Ascending aorta (tissue), 2 donors: ENCODE measurements around the gene CACNA1D. TPM values are rescaled to one million over a fixed set of nuclear protein-coding genes. Genes with fewer than 3 reads are reported as not detected.

Experiments
- DNase-seq, 2 donors: peaks; one replicate each; pipeline ENCODE4 v3.0.0-alpha.2; 2019; ENCODE audit warnings: low spot score in 2 of 2
- H3K27ac ChIP-seq, 2 donors: fragments of 200-600 bp; sonication (generic); one replicate each; pipeline ENCODE4 v1.5.1; 2016 to 2017; ENCODE audit warnings: mild to moderate bottlenecking in 1 of 2
- H3K27me3 ChIP-seq: fragments of 200-600 bp; sonication (generic); one replicate; pipeline ENCODE4 v1.5.1; 2017
- H3K36me3 ChIP-seq, 2 donors: fragments of 200-600 bp; sonication (generic); one replicate each; pipeline ENCODE4 v1.5.1; 2016
- H3K4me1 ChIP-seq, 2 donors: fragments of 200-600 bp; sonication (generic); one replicate each; pipeline ENCODE4 v1.5.1; 2016 to 2017; ENCODE audit warnings: mild to moderate bottlenecking in 1 of 2
- H3K4me3 ChIP-seq, 2 donors: fragments of 200-600 bp; sonication (generic); one replicate each; pipeline ENCODE4 v1.5.1; 2016 to 2017; ENCODE audit warnings: mild to moderate bottlenecking in 1 of 2
- H3K9me3 ChIP-seq, 2 donors: fragments of 200-600 bp; sonication (generic); one replicate each; pipeline ENCODE4 v1.5.1; 2016
- intact Hi-C: fragments of 100-400 bp; cut with DNase I; formaldehyde crosslinking; loops from one replicate; pipeline ENCODE4 v1.15.1; 2023
- total RNA-seq: library from RNA; depleted of rRNA; stranded (reverse); fragments of >200 nt; gene quantifications from one replicate; pipeline ENCODE4 v1.1.0, GENCODE V29; 2016
- TF ChIP-seq, protein P1 (sequence below), 3 experiments: fragments of 200-600 bp in 2 of 3; fragments of 450-650 bp in 1 of 3; sonication (generic) in 2 of 3; IDR thresholded peaks; one replicate each; pipeline ENCODE4 v1.5.1; 2016 to 2019; ENCODE audit warnings: antibody characterized with exemption in 3 of 3, mild to moderate bottlenecking in 1 of 3, moderate library complexity in 1 of 3

CACNA1D gene
- total RNA-seq, 1 donor from 2014 or later = 0.43 TPM

DNA sequence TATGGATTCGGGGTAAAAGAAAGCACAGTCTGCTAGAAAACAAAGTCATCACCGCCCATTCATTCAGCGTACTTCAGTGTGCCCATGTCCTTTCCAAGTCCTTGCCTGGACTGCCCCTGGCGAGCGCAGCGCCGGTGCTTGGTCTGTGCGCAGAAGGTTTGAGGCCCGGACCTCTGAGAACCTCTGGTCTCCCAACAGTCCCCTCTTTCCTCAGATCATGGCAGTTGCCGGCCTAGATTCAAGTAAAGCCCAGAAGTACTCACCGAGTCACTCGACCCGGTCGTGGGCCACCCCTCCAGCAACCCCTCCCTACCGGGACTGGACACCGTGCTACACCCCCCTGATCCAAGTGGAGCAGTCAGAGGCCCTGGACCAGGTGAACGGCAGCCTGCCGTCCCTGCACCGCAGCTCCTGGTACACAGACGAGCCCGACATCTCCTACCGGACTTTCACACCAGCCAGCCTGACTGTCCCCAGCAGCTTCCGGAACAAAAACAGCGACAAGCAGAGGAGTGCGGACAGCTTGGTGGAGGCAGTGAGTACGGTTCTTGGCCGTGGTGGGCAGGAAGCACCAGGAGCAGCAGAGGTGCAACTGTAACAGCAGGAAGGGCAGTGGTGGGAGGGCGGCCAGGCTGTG lies 315.5 kb downstream of the CACNA1D start:
- no peaks in the 10 kb centered on the region for H3K9me3 ChIP-seq
- intact Hi-C loops = no loop called here
- H3K4me1 ChIP-seq = peaks cover 8 to 11% of the 10 kb centered on the region in 2 donors
- no peaks in the 10 kb centered on the region for H3K27me3 ChIP-seq
- no peak overlapping the region for H3K27ac ChIP-seq
- no peak overlapping the region for H3K4me3 ChIP-seq
- no peaks in the 10 kb centered on the region for H3K36me3 ChIP-seq
- no peak for DNase-seq
- TF ChIP-seq, protein P1, sequence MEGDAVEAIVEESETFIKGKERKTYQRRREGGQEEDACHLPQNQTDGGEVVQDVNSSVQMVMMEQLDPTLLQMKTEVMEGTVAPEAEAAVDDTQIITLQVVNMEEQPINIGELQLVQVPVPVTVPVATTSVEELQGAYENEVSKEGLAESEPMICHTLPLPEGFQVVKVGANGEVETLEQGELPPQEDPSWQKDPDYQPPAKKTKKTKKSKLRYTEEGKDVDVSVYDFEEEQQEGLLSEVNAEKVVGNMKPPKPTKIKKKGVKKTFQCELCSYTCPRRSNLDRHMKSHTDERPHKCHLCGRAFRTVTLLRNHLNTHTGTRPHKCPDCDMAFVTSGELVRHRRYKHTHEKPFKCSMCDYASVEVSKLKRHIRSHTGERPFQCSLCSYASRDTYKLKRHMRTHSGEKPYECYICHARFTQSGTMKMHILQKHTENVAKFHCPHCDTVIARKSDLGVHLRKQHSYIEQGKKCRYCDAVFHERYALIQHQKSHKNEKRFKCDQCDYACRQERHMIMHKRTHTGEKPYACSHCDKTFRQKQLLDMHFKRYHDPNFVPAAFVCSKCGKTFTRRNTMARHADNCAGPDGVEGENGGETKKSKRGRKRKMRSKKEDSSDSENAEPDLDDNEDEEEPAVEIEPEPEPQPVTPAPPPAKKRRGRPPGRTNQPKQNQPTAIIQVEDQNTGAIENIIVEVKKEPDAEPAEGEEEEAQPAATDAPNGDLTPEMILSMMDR (IDR thresholded peaks at IDR 0.05) = no peak

DNA sequence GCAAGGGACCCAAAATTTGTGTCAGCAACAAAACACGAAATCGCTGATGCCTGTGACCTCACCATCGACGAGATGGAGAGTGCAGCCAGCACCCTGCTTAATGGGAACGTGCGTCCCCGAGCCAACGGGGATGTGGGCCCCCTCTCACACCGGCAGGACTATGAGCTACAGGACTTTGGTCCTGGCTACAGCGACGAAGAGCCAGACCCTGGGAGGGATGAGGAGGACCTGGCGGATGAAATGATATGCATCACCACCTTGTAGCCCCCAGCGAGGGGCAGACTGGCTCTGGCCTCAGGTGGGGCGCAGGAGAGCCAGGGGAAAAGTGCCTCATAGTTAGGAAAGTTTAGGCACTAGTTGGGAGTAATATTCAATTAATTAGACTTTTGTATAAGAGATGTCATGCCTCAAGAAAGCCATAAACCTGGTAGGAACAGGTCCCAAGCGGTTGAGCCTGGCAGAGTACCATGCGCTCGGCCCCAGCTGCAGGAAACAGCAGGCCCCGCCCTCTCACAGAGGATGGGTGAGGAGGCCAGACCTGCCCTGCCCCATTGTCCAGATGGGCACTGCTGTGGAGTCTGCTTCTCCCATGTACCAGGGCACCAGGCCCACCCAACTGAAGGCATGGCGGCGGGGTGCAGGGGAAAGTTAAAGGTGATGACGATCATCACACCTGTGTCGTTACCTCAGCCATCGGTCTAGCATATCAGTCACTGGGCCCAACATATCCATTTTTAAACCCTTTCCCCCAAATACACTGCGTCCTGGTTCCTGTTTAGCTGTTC lies 316.9 kb downstream of the CACNA1D start:
- peak in 1 of 2 donors; percentile 54 for DNase-seq
- H3K4me1 ChIP-seq = peaks cover 4 to 5% of the 10 kb centered on the region in 2 donors
- intact Hi-C loops = no loop called here
- no peaks in the 10 kb centered on the region for H3K9me3 ChIP-seq
- no peak overlapping the region for H3K4me3 ChIP-seq
- H3K27ac ChIP-seq = no peak overlapping the region
- no peaks in the 10 kb centered on the region for H3K36me3 ChIP-seq
- H3K27me3 ChIP-seq = no peaks in the 10 kb centered on the region
- TF ChIP-seq, protein P1 (IDR thresholded peaks at IDR 0.05) = no peak

DNA sequence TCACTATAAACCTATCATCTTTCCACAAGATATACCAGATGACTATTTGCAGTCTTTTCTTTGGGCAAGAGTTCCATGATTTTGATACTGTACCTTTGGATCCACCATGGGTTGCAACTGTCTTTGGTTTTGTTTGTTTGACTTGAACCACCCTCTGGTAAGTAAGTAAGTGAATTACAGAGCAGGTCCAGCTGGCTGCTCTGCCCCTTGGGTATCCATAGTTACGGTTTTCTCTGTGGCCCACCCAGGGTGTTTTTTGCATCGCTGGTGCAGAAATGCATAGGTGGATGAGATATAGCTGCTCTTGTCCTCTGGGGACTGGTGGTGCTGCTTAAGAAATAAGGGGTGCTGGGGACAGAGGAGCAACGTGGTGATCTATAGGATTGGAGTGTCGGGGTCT lies 318.0 kb downstream of the CACNA1D start:
- Histone ChIP-seq H3K4me3 (no peak overlapping the region), H3K9me3 (no peaks in the 10 kb centered on the region), H3K27ac (no peak overlapping the region), H3K27me3 (no peaks in the 10 kb centered on the region), H3K4me1 (no peaks in the 10 kb centered on the region), H3K36me3 (no peaks in the 10 kb centered on the region)
- intact Hi-C loops = no loop called here
- no peak for DNase-seq
- TF ChIP-seq, protein P1 (IDR thresholded peaks at IDR 0.05) = no peak

DNA sequence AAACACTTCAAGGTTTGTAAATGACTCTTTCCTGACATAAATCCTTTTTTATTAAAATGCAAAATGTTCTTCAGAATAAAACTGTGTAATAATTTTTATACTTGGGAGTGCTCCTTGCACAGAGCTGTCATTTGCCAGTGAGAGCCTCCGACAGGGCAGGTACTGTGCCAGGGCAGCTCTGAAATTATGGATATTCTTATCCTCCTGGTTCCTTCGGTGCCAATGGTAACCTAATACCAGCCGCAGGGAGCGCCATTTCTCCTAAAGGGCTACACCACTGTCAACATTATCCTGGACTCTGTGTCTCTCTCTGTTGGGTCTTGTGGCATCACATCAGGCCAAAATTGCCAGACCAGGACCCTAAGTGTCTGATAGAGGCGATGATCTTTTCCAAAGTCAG lies 318.8 kb downstream of the CACNA1D start:
- no peak for DNase-seq
- intact Hi-C loops = no loop called here
- Histone ChIP-seq H3K4me3 (no peak overlapping the region), H3K36me3 (no peaks in the 10 kb centered on the region), H3K9me3 (no peaks in the 10 kb centered on the region), H3K27ac (no peak overlapping the region), H3K4me1 (no peaks in the 10 kb centered on the region), H3K27me3 (no peaks in the 10 kb centered on the region)
- TF ChIP-seq, protein P1 (IDR thresholded peaks at IDR 0.05) = no peak

DNA sequence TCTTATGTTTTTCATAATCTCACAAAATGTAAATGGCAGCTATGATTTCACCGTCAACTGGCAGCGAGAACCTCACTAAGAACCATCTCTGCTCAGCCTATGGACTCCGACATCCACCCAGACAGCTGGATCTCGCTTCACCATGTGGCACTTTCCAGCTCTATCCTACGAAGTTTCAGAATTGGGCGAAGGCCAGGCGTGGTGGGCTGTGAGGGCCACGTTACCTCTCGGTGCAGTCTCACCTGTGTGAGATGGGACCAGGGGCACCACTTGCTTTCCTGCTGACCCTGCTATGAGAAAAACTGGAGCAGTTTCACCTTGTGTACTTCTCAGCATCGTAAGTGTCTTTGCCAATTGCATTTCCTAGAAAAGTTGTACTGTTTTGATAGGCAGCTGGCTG lies 319.5 kb downstream of the CACNA1D start:
- intact Hi-C loops = no loop called here
- no peak overlapping the region for H3K27ac ChIP-seq
- H3K4me1 ChIP-seq = no peaks in the 10 kb centered on the region
- no peaks in the 10 kb centered on the region for H3K36me3 ChIP-seq
- no peak overlapping the region for H3K4me3 ChIP-seq
- DNase-seq = no peak
- no peaks in the 10 kb centered on the region for H3K9me3 ChIP-seq
- no peaks in the 10 kb centered on the region for H3K27me3 ChIP-seq
- TF ChIP-seq, protein P1 (IDR thresholded peaks at IDR 0.05) = no peak
